ENCODE data around the gene LRIG2. TPM values are rescaled to one million over a fixed set of nuclear protein-coding genes. Genes with fewer than 3 reads are reported as not detected.

The LRIG2 gene
- total and polyA plus RNA-seq, 2 donors (not counting 3 experiments of a cell fraction or from before 2014, with no cell fraction given) = 8.4 to 20.1 TPM

GRCh38 chr1:113040718-113041412 lies 32.1 kb upstream of the LRIG2 start:
- Histone ChIP-seq H3K27ac (ENCODE audit: insufficient read depth, low read depth, low read length) (no peak overlapping the region), H3K79me2 (ENCODE audit: control insufficient read depth, insufficient read depth, low read length) (no peaks in the 10 kb centered on the region), H3K9me1 (replicated peaks; ENCODE audit: control insufficient read depth, extremely low read depth, insufficient read depth, low read length) (no peaks in the 10 kb centered on the region), H3K4me2 (ENCODE audit: insufficient read depth, low read length) (no peak overlapping the region), H3K4me1 (ENCODE audit: control insufficient read depth, extremely low read depth, insufficient read depth, low read length) (peaks cover 40% of the 10 kb centered on the region), H3K36me3 (ENCODE audit: control insufficient read depth in 2 of 2, extremely low read depth in 1 of 2, insufficient read depth in 2 of 2, low read length in 2 of 2) (no peaks in the 10 kb centered on the region), H3K27me3 (ENCODE audit: control insufficient read depth in 2 of 2, insufficient read depth in 2 of 2, low read length in 2 of 2) (no peaks in the 10 kb centered on the region), H3K9me3 (replicated peaks; ENCODE audit: control insufficient read depth, insufficient read depth, low read length) (no peaks in the 10 kb centered on the region), H2AFZ (ENCODE audit: low read depth, low read length) (no peak overlapping the region), H3K4me3 (replicated peaks in 1 of 3; ENCODE audit: insufficient read depth in 1 of 3, low read depth in 1 of 3, low read length in 3 of 3) (no peak overlapping the region), H4K20me1 (replicated peaks; ENCODE audit: control insufficient read depth, extremely low read depth, insufficient read depth, low read length) (no peaks in the 10 kb centered on the region), H3K9ac (replicated peaks; ENCODE audit: extremely low read depth, insufficient read depth, low read length) (no peak overlapping the region)
- dilution Hi-C loops (cut with MboI; ENCODE audit: extremely low pct_ligation_motif_present, low sequenced_read_pairs) (no loop called here), intact Hi-C loops (cut with micrococcal nuclease) (no loop called here)
- CTCF ChIA-PET = interaction anchor here (1.3 to 5.1 kb wide), 11 partner anchors 8 to 322 kb away, joined by 3 to 87 read pairs (median 11); partner anchors contain the start of genes LRIG2 and SLC16A1
- FAIRE-seq (no peak), DNase-seq (ENCODE audit: low read depth, low spot score) (no peak)
- POLR2A ChIA-PET = interaction anchor here (1.6 to 2.3 kb wide), 2 partner anchors 85 to 87 kb away, joined by 5 to 25 read pairs; partner anchors contain the start of gene SLC16A1
- BruUV-seq (replicated peaks) = no TSS peak
- no peak for TF ChIP-seq POLR2A (IDR thresholded peaks at IDR 0.05; ENCODE audit: low read depth, low read length)
- no peak for TF ChIP-seq GATA2 (IDR thresholded peaks at IDR 0.05; ENCODE audit: insufficient read depth, insufficient read length, low read depth, low read length)
- TF ChIP-seq MYC (IDR thresholded peaks at IDR 0.05; ENCODE audit: low read depth, low read length) = no peak
- no peak for TF ChIP-seq FOS (IDR thresholded peaks at IDR 0.05; ENCODE audit: borderline replicate concordance, insufficient read depth, low read length)
- no peak for TF ChIP-seq EZH2 (IDR thresholded peaks at IDR 0.05; ENCODE audit: borderline replicate concordance, low read depth, low read length, severe bottlenecking)
- no peak for TF ChIP-seq POLR2AphosphoS5 (IDR thresholded peaks at IDR 0.05; ENCODE audit: insufficient read depth, low read depth, low read length)
- no peak for TF ChIP-seq JUN (IDR thresholded peaks at IDR 0.05; ENCODE audit: borderline replicate concordance, insufficient read depth, insufficient read length, low read depth)
- TF ChIP-seq CTCF (IDR thresholded peaks at IDR 0.05; ENCODE audit: extremely low read depth in 1 of 2, insufficient read depth in 1 of 2, low read depth in 1 of 2, low read length in 2 of 2) = no peak
- no peak for TF ChIP-seq MAX (IDR thresholded peaks at IDR 0.05; ENCODE audit: insufficient read depth, insufficient read length)
